Measurements from ENCODE around the gene RHOA.
"Not testable (repeated sequence)": the region's sequence is repeated elsewhere in the genome, so short reads cannot be mapped to it uniquely, and the experiment has no call there.

GRCh38 chr3:49328350-49328749, 83.4 kb downstream of the RHOA start:
- TF ChIP-seq POLR2A, CTCF, POLR2AphosphoS5 (IDR thresholded peaks at IDR 0.05): not testable (repeated sequence)

All from upper lobe of left lung (tissue), 4 donors.